ENCODE data around the gene NSMCE3. TPM values are rescaled to one million over a fixed set of nuclear protein-coding genes. Genes with fewer than 3 reads are reported as not detected.

NSMCE3 gene
- total RNA-seq, 1 donor from 2014 or later = 8.2 TPM

GRCh38 chr15:29262738-29263137 lies 6.9 kb downstream of the NSMCE3 start:
- Mint-ChIP-seq H3K27me3 (no peaks in the 10 kb centered on the region), H3K27ac (no peak overlapping the region), H3K4me3 (no peak overlapping the region), H3K4me1 (ENCODE audit: unreplicated experiment) (peaks cover 14% of the 10 kb centered on the region), H3K36me3 (peaks cover 4% of the 10 kb centered on the region), H3K9me3 (no peaks in the 10 kb centered on the region)
- TF ChIP-seq CTCF (conservative IDR thresholded peaks at IDR 0.05) = no peak
- no peak for DNase-seq (ENCODE audit: extremely low spot score, unreplicated experiment)

GRCh38 chr15:29260896-29261295 lies 8.7 kb downstream of the NSMCE3 start:
- H3K4me3 Mint-ChIP-seq = no peak overlapping the region
- peaks cover under 1% of the 10 kb centered on the region for H3K4me1 Mint-ChIP-seq (ENCODE audit: unreplicated experiment)
- H3K9me3 Mint-ChIP-seq = no peaks in the 10 kb centered on the region
- no peak for TF ChIP-seq CTCF (conservative IDR thresholded peaks at IDR 0.05)
- no peak for DNase-seq (ENCODE audit: extremely low spot score, unreplicated experiment)
- peaks cover 4% of the 10 kb centered on the region for H3K36me3 Mint-ChIP-seq
- H3K27ac Mint-ChIP-seq = no peak overlapping the region
- H3K27me3 Mint-ChIP-seq = no peaks in the 10 kb centered on the region

- no peak for DNase-seq (ENCODE audit: extremely low spot score, unreplicated experiment)
- TF ChIP-seq CTCF (conservative IDR thresholded peaks at IDR 0.05) = no peak
- no peak overlapping the region for H3K4me3 Mint-ChIP-seq
- no peaks in the 10 kb centered on the region for H3K9me3 Mint-ChIP-seq
- no peaks in the 10 kb centered on the region for H3K4me1 Mint-ChIP-seq (ENCODE audit: unreplicated experiment)
- no peaks in the 10 kb centered on the region for H3K27me3 Mint-ChIP-seq
- peaks cover 4% of the 10 kb centered on the region for H3K36me3 Mint-ChIP-seq
- no peak overlapping the region for H3K27ac Mint-ChIP-seq
Observed at GRCh38 chr15:29259233-29259632, 10.4 kb downstream of the NSMCE3 start.

- Mint-ChIP-seq H3K4me3 (no peak overlapping the region), H3K27me3 (no peaks in the 10 kb centered on the region), H3K4me1 (ENCODE audit: unreplicated experiment) (no peaks in the 10 kb centered on the region), H3K36me3 (no peaks in the 10 kb centered on the region), H3K9me3 (no peaks in the 10 kb centered on the region), H3K27ac (no peak overlapping the region)
- DNase-seq (ENCODE audit: extremely low spot score, unreplicated experiment) = no peak
- no peak for TF ChIP-seq CTCF (conservative IDR thresholded peaks at IDR 0.05)
Observed at GRCh38 chr15:29252234-29252633, 17.4 kb downstream of the NSMCE3 start.

GRCh38 chr15:29244544-29244943 lies 25.1 kb downstream of the NSMCE3 start:
- H3K9me3 Mint-ChIP-seq = no peaks in the 10 kb centered on the region
- no peaks in the 10 kb centered on the region for H3K27me3 Mint-ChIP-seq
- no peaks in the 10 kb centered on the region for H3K36me3 Mint-ChIP-seq
- no peak for DNase-seq (ENCODE audit: extremely low spot score, unreplicated experiment)
- no peak overlapping the region for H3K27ac Mint-ChIP-seq
- no peak for TF ChIP-seq CTCF (conservative IDR thresholded peaks at IDR 0.05)
- H3K4me3 Mint-ChIP-seq = no peak overlapping the region
- H3K4me1 Mint-ChIP-seq (ENCODE audit: unreplicated experiment) = no peaks in the 10 kb centered on the region

GRCh38 chr15:29244123-29244522 lies 25.5 kb downstream of the NSMCE3 start:
- no peak for TF ChIP-seq CTCF (conservative IDR thresholded peaks at IDR 0.05)
- H3K36me3 Mint-ChIP-seq = no peaks in the 10 kb centered on the region
- H3K4me1 Mint-ChIP-seq (ENCODE audit: unreplicated experiment) = no peaks in the 10 kb centered on the region
- no peaks in the 10 kb centered on the region for H3K27me3 Mint-ChIP-seq
- no peak overlapping the region for H3K4me3 Mint-ChIP-seq
- H3K27ac Mint-ChIP-seq = no peak overlapping the region
- H3K9me3 Mint-ChIP-seq = no peaks in the 10 kb centered on the region
- no peak for DNase-seq (ENCODE audit: extremely low spot score, unreplicated experiment)
